SK-N-SH treated with all-trans-retinoic acid at 6 μM for 48 hours (cell line): ENCODE data around the gene AP5Z1.

Experiments
- BACH2 ChIP-seq: fragments of 250-450 bp; sonication (Bioruptor Pico); IDR thresholded peaks from 2 replicates; pipeline ENCODE4 v1.9.0; 2021; ENCODE audit warnings: mild to moderate bottlenecking, borderline replicate concordance
- GLIS3 ChIP-seq: fragments of 250-450 bp; sonication (Bioruptor Pico); IDR thresholded peaks from 2 replicates; pipeline ENCODE4 v1.5.0; 2020; ENCODE audit warnings: mild to moderate bottlenecking, moderate library complexity
- RARB ChIP-seq: fragments of 250-450 bp; sonication (Bioruptor Pico); IDR thresholded peaks from 2 replicates; pipeline ENCODE4 v1.8.0; 2021; ENCODE audit warnings: mild to moderate bottlenecking, moderate library complexity
- TOX ChIP-seq: fragments of 250-450 bp; sonication (Bioruptor Pico); IDR thresholded peaks from 2 replicates; pipeline ENCODE4 v1.8.0; 2021; ENCODE audit warnings: mild to moderate bottlenecking, moderate library complexity, borderline replicate concordance
- ZFP3 ChIP-seq: fragments of 250-450 bp; sonication (Bioruptor Pico); IDR thresholded peaks from 2 replicates; pipeline ENCODE4 v1.5.0; 2020; ENCODE audit warnings: mild to moderate bottlenecking, moderate library complexity

GRCh38 chr7:4783292-4783652, 7.8 kb downstream of the AP5Z1 start:
- no peak for TF ChIP-seq TOX (CRISPR knock-in tag)
- no peak for TF ChIP-seq BACH2
- TF ChIP-seq GLIS3 (CRISPR knock-in tag): no peak
- no peak for TF ChIP-seq RARB
- TF ChIP-seq ZFP3 (CRISPR knock-in tag): no peak
